Stimulated activated CD4-positive, alpha-beta T cell treated with anti-CD3 and anti-CD28 coated beads, Interleukin-1b, Interleukin-23, amount 100 ng/mL, for 48 hours (primary cell): ENCODE measurements around the gene ADCY3.

Experiments used
- DNase-seq: peaks from one replicate; pipeline ENCODE4 v3.0.0-alpha.2; 2020

ADCY3 gene

GRCh38 chr2:24872344-24873115, 47.5 kb downstream of the ADCY3 start:
- DNase-seq, result no peak

DNA sequence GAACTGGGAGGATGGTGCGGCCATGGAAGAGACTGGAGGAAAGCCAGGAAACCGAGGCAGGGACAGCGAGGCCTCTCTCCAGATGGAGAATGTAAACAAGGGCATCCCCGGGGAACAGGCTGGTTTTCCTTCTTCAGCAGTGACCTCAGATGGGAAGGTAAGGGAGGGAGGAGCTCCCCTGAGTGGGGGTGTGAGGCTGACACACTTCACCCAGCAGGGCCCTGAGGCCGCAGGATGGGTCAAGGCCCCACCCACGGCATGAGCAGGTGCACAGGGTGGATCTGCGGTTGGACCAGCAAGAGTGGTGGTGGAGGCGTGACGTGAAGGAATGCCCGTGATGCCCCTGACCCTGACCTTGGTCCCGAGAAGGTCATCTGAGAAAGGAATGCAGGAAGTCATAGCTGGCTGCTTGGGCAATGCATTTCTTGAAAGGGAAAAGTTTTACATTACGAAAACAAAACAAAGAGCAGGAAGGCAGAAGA, 48.1 kb downstream of the ADCY3 start:
- DNase-seq, result no peak

GRCh38 chr2:24870891-24871705, 48.9 kb downstream of the ADCY3 start:
- DNase-seq, result no peak

DNA sequence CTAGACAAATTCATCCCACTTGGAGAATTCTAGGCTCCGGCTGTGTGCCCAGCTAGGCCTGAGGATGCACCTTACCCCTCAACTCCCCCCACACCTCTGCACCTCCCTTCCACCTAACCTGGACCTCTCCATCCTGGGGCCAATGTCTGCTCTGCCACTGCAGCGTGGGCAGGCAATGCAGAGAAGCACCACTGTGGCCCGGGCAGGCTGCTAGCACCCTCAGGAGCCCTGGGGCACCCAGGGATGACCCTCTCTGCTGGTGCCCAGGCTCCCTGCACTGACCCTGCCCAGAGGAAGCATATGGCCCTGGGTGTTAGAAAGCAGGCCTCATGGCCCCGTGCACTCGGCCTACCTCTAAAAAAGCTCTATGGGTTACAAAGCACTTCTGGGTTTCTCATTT, 49.6 kb downstream of the ADCY3 start:
- DNase-seq, result no peak

GRCh38 chr2:24866946-24867345, 53.1 kb downstream of the ADCY3 start:
- no peak for DNase-seq

DNA sequence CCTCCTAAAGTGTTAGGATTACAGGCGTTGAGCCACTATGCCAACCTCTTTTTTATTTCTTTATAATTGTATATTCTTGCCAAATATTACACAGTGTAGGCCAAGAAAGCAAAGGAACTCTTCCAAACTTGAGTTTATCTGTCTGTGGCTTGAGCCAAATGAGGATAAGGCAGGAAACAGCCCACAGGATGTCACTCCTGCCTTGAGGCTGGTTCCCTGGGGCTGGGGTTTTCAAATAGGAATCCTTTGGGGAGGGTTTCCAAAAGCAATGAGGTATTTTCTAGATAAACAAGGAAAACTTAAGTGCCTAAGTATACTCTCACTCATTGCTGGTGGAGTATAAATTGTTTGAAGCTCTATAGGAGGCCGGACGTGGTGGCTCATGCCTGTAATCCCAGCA, 56.4 kb downstream of the ADCY3 start:
- DNase-seq, result no peak

- no peak for DNase-seq
These were observed 58.5 kb downstream of the ADCY3 start for GRCh38 chr2:24861500-24861899.

DNA sequence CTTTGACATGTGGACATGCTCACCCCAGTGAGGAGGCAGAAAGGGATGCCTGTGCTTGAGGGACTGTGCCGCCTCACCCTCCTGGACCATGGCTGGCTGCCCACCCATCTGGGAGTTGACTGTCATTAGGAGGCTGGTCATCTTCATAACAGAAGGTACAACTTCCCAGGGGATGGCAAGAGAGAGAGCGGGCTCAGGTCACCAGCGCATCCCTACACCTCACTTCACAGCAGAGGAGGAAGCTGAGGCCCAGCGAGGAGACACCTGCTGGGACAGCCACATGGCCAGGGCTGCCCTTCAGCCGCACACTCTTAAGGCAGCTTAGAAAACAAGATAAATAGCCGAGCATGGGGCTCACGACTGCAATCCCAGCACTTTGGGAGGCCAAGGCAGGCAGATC, 59.4 kb downstream of the ADCY3 start:
- no peak for DNase-seq

- no peak for DNase-seq
These were observed 60.0 kb downstream of the ADCY3 start for GRCh38 chr2:24859968-24860600.

GRCh38 chr2:24858996-24859395, 61.0 kb downstream of the ADCY3 start:
- no peak for DNase-seq

GRCh38 chr2:24857746-24858145, 62.3 kb downstream of the ADCY3 start:
- DNase-seq, result no peak

DNA sequence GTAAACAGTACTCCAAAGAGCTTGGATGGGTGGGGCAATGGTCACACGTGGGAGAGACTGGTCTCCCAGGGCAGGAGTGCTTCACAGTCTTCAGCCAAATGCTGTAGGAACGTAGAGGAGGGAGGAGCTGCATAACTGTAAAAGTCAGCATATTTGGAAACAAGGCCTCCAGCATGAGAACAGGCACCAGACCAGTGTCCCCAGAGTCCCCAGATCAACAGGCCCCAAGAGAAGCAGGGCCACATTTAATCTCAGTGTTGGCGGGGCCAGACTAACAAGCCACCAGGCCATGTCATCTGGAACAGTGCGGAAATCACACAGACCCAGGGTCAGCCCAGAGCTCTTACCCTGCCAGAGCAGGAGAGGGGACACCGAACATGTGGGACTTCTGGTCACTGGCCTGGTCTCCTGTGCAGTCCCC, 63.2 kb downstream of the ADCY3 start:
- DNase-seq, result no peak

DNA sequence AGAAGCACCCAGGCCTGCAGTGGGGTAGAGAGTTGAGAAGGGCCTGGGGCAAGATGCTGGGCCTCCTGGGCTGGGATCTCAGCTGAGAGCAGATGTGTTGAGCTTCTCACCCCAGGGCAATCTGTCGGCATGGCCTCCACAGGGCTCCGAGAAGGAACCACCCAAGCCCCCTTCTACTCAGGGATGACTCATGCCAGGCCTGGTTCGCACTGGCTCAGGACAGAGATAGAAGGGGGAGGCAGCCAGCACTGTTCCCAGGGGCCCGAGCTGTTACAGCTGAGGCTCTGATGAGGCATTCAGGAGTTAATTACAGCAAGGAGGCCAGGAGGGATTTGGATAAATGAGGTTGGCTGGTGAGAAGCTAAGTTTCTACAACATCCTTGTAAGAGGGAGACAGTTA, 64.3 kb downstream of the ADCY3 start:
- no peak for DNase-seq

DNA sequence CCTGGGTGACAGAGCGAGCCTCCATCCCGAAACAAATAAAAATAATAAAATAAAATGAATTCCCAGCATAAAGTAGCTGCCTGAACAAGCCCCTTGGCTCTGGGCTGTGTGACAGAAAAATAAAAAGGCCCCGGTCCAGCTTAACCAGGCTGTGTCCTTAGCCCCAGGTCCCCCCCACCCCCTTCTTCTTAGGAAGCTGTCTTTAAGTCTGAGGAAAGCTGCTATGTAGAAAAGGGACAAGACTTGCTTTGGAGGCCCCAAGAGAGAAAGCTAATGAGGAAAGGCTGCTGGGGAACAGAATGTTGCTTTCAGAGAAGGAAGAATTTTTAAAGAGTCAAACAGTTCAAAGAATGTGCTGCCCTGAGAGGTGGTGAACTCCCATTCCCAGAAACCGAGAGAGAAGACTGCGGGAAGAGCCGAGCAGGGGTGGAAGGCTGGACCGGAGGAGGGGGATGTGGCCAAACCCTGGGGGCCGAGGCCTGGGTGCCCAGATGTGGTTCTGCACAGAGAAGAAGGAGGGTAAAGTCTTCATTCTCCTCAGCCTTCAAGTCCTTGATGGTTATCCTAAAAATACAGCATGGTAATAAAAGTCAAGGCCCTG, 64.9 kb downstream of the ADCY3 start:
- DNase-seq, result no peak

GRCh38 chr2:24853996-24854395, 66.0 kb downstream of the ADCY3 start:
- no peak for DNase-seq

GRCh38 chr2:24853046-24853445, 67.0 kb downstream of the ADCY3 start:
- DNase-seq, result no peak

- DNase-seq, result no peak
These were observed 67.5 kb downstream of the ADCY3 start for GRCh38 chr2:24852431-24853020.

DNA sequence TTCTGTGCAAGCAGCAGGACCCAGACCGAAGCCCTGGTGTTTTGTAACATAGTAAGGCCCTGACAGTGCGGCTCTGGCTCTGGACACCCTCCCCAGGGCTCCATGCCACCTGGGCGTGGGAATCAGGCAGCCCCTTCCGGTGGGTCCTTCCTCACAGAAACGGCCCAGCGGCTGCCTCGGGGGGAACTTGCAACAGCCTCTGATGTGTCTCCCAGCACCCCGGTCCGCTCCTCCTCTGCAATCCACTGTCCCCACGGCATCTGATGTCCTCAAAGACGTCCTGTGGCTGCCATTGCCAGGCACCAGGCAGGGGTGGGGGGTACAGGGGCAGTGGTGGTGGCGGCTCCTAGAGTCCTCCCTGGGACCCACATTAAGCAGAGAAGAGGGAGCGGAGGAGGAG, 68.0 kb downstream of the ADCY3 start:
- DNase-seq, result no peak

DNA sequence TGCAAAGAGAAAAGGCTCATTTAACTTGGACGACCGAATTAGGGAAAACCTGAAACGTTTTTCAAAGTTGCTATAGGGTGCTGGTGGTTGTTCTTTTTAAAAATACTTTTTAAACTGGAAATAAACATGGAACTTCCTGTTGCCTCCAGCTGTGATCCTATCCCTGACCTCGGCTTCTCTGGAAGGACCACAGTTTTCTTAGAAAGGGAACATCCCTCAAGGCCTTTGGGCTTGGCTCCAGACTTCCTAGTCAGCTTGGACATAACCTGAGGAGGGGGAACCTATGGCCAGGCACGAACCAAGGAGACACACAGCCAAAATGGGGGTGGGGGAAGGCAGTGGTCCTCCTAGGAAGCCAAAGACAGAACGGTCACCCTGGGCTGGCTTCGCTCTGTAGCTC, 69.1 kb downstream of the ADCY3 start:
- DNase-seq, result no peak

DNA sequence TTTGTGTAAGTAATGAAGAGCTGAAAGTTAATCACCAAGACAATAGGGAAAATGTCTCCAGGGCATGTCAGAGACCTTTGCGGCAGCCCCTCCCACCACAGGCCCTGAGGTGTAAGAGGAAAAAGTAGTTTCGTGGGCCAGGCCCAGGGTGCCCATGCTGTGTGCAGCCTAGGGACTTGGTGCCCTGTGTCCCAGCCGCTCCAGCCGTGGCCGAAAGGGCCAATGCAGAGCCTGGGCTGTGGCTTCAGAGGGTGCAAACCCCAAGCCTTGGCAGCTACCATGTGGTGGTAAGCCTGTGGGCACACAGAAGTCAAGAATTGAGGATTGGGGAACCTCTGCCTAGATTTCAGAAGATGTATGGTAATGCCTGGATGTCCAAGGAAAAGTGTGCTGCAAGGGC, 74.3 kb downstream of the ADCY3 start:
- DNase-seq, result no peak

- DNase-seq, result no peak
These were observed 75.9 kb downstream of the ADCY3 start for GRCh38 chr2:24844023-24844685.

GRCh38 chr2:24843330-24843860, 76.6 kb downstream of the ADCY3 start:
- DNase-seq, result no peak
